K562 (cell line): ENCODE data around the gene CD93. TPM values are rescaled to one million over a fixed set of nuclear protein-coding genes. Genes with fewer than 3 reads are reported as not detected.

Experiments used
- ADNP ChIP-seq: fragments of 200-800 bp; sonication (Bioruptor generic); IDR thresholded peaks from 2 replicates; pipeline ENCODE4 v1.6.1; 2016; ENCODE audit warnings: missing genetic modification characterization, missing compliant biosample characterization
- BHLHE40 ChIP-seq: IDR thresholded peaks from 2 replicates; pipeline ENCODE4 v1.6.1; 2011; ENCODE audit warnings: low read length, improper control_type of control experiment
- BRF2 ChIP-seq: IDR thresholded peaks from 3 replicates; pipeline ENCODE4 v1.6.1; 2011; ENCODE audit warnings: borderline replicate concordance, mild to moderate bottlenecking; ENCODE audit not compliant: insufficient read length, insufficient read depth
- CREBBP ChIP-seq: IDR thresholded peaks from one replicate; pipeline ENCODE4 v1.6.1; 2012; ENCODE audit warnings: low read depth, mild to moderate bottlenecking, control low read depth, inconsistent platforms, low read length
- CUX1 ChIP-seq: fragments of 200-800 bp; sonication (Bioruptor generic); IDR thresholded peaks from 2 replicates; pipeline ENCODE4 v1.6.1; 2016; ENCODE audit warnings: missing genetic modification characterization, missing compliant biosample characterization
- CXXC5 ChIP-seq: fragments of 250-450 bp; sonication (Bioruptor Pico); IDR thresholded peaks from 2 replicates; pipeline ENCODE4 v1.8.0; 2022; ENCODE audit warnings: inconsistent platforms, mild to moderate bottlenecking, moderate library complexity
- FIP1L1 ChIP-seq: fragments of 200-400 bp; formaldehyde crosslinking; IDR thresholded peaks from 2 replicates; pipeline ENCODE4 v1.6.1; 2018; ENCODE audit warnings: mild to moderate bottlenecking, low read depth, low read length; ENCODE audit not compliant: poor library complexity, severe bottlenecking
- HDAC2 ChIP-seq: fragments of 450-650 bp; IDR thresholded peaks from 2 replicates; pipeline ENCODE4 v1.6.1; 2016; ENCODE audit warnings: mild to moderate bottlenecking
- HNRNPH1 ChIP-seq: fragments of 200-400 bp; formaldehyde crosslinking; optimal IDR thresholded peaks from 2 replicates; pipeline ENCODE3; 2017; ENCODE audit warnings: low read depth, mild to moderate bottlenecking, low read length, moderate library complexity
- KLF10 ChIP-seq: fragments of 250-450 bp; sonication (Bioruptor Pico); IDR thresholded peaks from 2 replicates; pipeline ENCODE4 v1.6.1; 2021; ENCODE audit warnings: matching md5 sums
- MECOM ChIP-seq: fragments of 250-450 bp; sonication (Bioruptor Pico); IDR thresholded peaks from 2 replicates; pipeline ENCODE4 v1.8.0; 2022; ENCODE audit warnings: inconsistent platforms
- NCOR1 ChIP-seq: fragments of 450-650 bp; IDR thresholded peaks from 2 replicates; pipeline ENCODE4 v1.6.1; 2016; ENCODE audit warnings: mild to moderate bottlenecking, moderate library complexity
- PCBP1 ChIP-seq: fragments of 200-400 bp; formaldehyde crosslinking; IDR thresholded peaks from 2 replicates; pipeline ENCODE4 v1.6.1; 2018; ENCODE audit warnings: mild to moderate bottlenecking, low read depth, low read length; ENCODE audit not compliant: poor library complexity, severe bottlenecking
- PURB ChIP-seq: sonication (generic); formaldehyde crosslinking; IDR thresholded peaks from 2 replicates; pipeline ENCODE4 v1.9.0; 2021; ENCODE audit warnings: low read depth, mild to moderate bottlenecking, missing genetic modification reagents
- TAF9B ChIP-seq: fragments of 450-650 bp; IDR thresholded peaks from 2 replicates; pipeline ENCODE4 v1.6.1; 2018; ENCODE audit warnings: mild to moderate bottlenecking; ENCODE audit not compliant: partially characterized antibody
- ZNF146 ChIP-seq: IDR thresholded peaks from one replicate; pipeline ENCODE4 v1.6.1; 2018; ENCODE audit warnings: missing compliant biosample characterization; ENCODE audit not compliant: unreplicated experiment
- ZNF384 ChIP-seq: IDR thresholded peaks from 2 replicates; pipeline ENCODE4 v1.6.1; 2012; ENCODE audit warnings: low read depth, low read length, improper control_type of control experiment
- ZNF589 ChIP-seq: fragments of 200-800 bp; sonication (Bioruptor generic); IDR thresholded peaks from 2 replicates; pipeline ENCODE4 v1.6.1; 2016; ENCODE audit warnings: low read depth, missing genetic modification characterization, missing compliant biosample characterization
- ZNF740 ChIP-seq, 3 experiments: fragments of 200-800 bp in 1 of 3; sonication (Bioruptor generic) in 1 of 3; sonication (generic) in 1 of 3; formaldehyde crosslinking in 1 of 3; IDR thresholded peaks; 2 replicates each; pipeline versions ENCODE4 v1.6.1 to v1.8.0; 2016 to 2022; ENCODE audit warnings: mild to moderate bottlenecking in 2 of 3, missing compliant biosample characterization in 2 of 3, missing genetic modification characterization in 2 of 3, missing genetic modification reagents in 1 of 3
- ZSCAN32 ChIP-seq: fragments of 450-650 bp; formaldehyde crosslinking; IDR thresholded peaks from 2 replicates; pipeline ENCODE4 v1.4.0; 2020; ENCODE audit warnings: mild to moderate bottlenecking, moderate library complexity
- polyA plus RNA-seq, 8 experiments: library from polyadenylated mRNA; depleted of rRNA in 4 of 8; stranded (reverse) in 5 of 8; unstranded in 3 of 8; fragments of >200 nt; fragmentation: Nextera tagmentation in 2 of 8; fragmentation: Illumina TruSeq in 1 of 8; extraction: Ambion mirVana in 2 of 8; extraction: Trizol in 1 of 8; gene quantifications; 2 replicates each; pipeline versions ENCODE4 v1.2.1 to v1.2.3, GENCODE V29; 2011 to 2014; ENCODE audit warnings: inconsistent platforms in 1 of 8, missing spikeins in 1 of 8
- total RNA-seq, 7 experiments: library from RNA; depleted of rRNA in 6 of 7; stranded (reverse); fragments of >200 nt in 6 of 7; fragmentation: Illumina TruSeq in 2 of 7; extraction: Trizol in 2 of 7; gene quantifications; 2 replicates each; pipeline versions ENCODE4 v1.2.1 to v1.2.3, GENCODE V29; 2011 to 2021; ENCODE audit warnings: low replicate concordance in 1 of 7

Gene CD93
- total and polyA plus RNA-seq, 9 of the 15 experiments (the other 6 are each of a cell fraction or from before 2014, with no cell fraction given) = 0.03 to 0.20 (median 0.05) TPM

- no peak for TF ChIP-seq ZSCAN32 (CRISPR knock-in tag)
- TF ChIP-seq MECOM = no peak
- peak; percentile 96 for TF ChIP-seq NCOR1
- TF ChIP-seq CUX1 (CRISPR knock-in tag) = 0 out of 2 replicates have a peak, but pooled peaks have one; percentile 6
- TF ChIP-seq ZNF740 (CRISPR knock-in tag; IDR thresholded peaks at IDR 0.05) = no peak
- no peak for TF ChIP-seq ZNF740 (tag; IDR thresholded peaks at IDR 0.05)
- peak; percentile 83 for TF ChIP-seq TAF9B
- TF ChIP-seq HNRNPH1 = no peak
- TF ChIP-seq CXXC5 (CRISPR knock-in tag) = no peak; the same call in 1 of the 2 replicates
- TF ChIP-seq ZNF146 = no peak
- TF ChIP-seq BRF2 = no peak
- peak; percentile 96 for TF ChIP-seq BHLHE40
- no peak for TF ChIP-seq PURB (CRISPR knock-in tag)
- peak; percentile 76; the same call in 1 of the 2 replicates for TF ChIP-seq ZNF589
- no peak for TF ChIP-seq FIP1L1
- TF ChIP-seq PCBP1 = no peak
- TF ChIP-seq ADNP (tag) = no peak
- no peak for TF ChIP-seq CREBBP
- no peak for TF ChIP-seq KLF10 (CRISPR knock-in tag)
- no peak for TF ChIP-seq HDAC2
- peak; percentile 26; the same call in 1 of the 2 replicates for TF ChIP-seq ZNF384
These were observed 46.9 kb upstream of the CD93 start (continued) for GRCh38 chr20:23132930-23133559.
